Loucy (cell line): ENCODE data around the gene PLEKHO2.
"Not testable (repeated sequence)": the region's sequence is repeated elsewhere in the genome, so short reads cannot be mapped to it uniquely, and the experiment has no call there.

ENCODE experiments used
- H2AFZ ChIP-seq: fragments of 200-600 bp; sonication (generic); 2 replicates; pipeline ENCODE4 v1.6.0; 2016; ENCODE audit warnings: antibody characterized with exemption, mild to moderate bottlenecking, low read length, moderate library complexity
- H3F3A ChIP-seq: fragments of 200-600 bp; 2 replicates; pipeline ENCODE4 v1.6.0; 2016; ENCODE audit warnings: antibody characterized with exemption, low read depth, mild to moderate bottlenecking
- H3K27me3 ChIP-seq: fragments of 200-600 bp; sonication (generic); 2 replicates; pipeline ENCODE4 v1.6.1; 2014; ENCODE audit warnings: low read length, mild to moderate bottlenecking; ENCODE audit not compliant: insufficient read depth, poor library complexity, severe bottlenecking
- H3K36me3 ChIP-seq: fragments of 200-600 bp; sonication (generic); 2 replicates; pipeline ENCODE4 v1.6.1; 2016; ENCODE audit warnings: low read length; ENCODE audit not compliant: insufficient read depth
- H3K4me1 ChIP-seq: fragments of 200-600 bp; sonication (generic); 2 replicates; pipeline ENCODE4 v1.5.1; 2014; ENCODE audit warnings: low read length, mild to moderate bottlenecking; ENCODE audit not compliant: insufficient read depth, poor library complexity, severe bottlenecking
- H3K4me2 ChIP-seq: fragments of 200-600 bp; sonication (generic); 2 replicates; pipeline ENCODE4 v1.6.0; 2014; ENCODE audit warnings: antibody characterized with exemption, low read length, low read depth, mild to moderate bottlenecking; ENCODE audit not compliant: poor library complexity, severe bottlenecking
- H3K4me3 ChIP-seq: fragments of 200-600 bp; sonication (generic); 2 replicates; pipeline ENCODE4 v1.5.1; 2014; ENCODE audit warnings: low read length, mild to moderate bottlenecking, mixed read lengths; ENCODE audit not compliant: poor library complexity, severe bottlenecking
- H3K79me2 ChIP-seq: fragments of 200-600 bp; sonication (generic); 2 replicates; pipeline ENCODE4 v1.6.1; 2014; ENCODE audit warnings: low read length; ENCODE audit not compliant: insufficient read depth
- H3K9ac ChIP-seq: fragments of 200-600 bp; sonication (generic); 2 replicates; pipeline ENCODE4 v1.6.0; 2014; ENCODE audit warnings: mild to moderate bottlenecking, low read depth, low read length, moderate library complexity; ENCODE audit not compliant: poor library complexity, severe bottlenecking
- H3K9me2 ChIP-seq: fragments of 200-600 bp; sonication (generic); replicated peaks from 2 replicates; pipeline ENCODE4 v1.6.1; 2016; ENCODE audit warnings: low read depth, low read length, mixed read lengths
- H3K9me3 ChIP-seq: fragments of 200-600 bp; sonication (generic); 2 replicates; pipeline ENCODE4 v1.6.1; 2014; ENCODE audit warnings: mild to moderate bottlenecking, antibody characterized with exemption, low read length, low read depth; ENCODE audit not compliant: insufficient read depth
- H4K20me1 ChIP-seq: fragments of 200-600 bp; sonication (generic); 2 replicates; pipeline ENCODE4 v1.6.0; 2014; ENCODE audit warnings: antibody characterized with exemption, low read length, mild to moderate bottlenecking; ENCODE audit not compliant: insufficient read depth, poor library complexity, severe bottlenecking
- EZH2phosphoT487 ChIP-seq: fragments of 200-600 bp; IDR thresholded peaks from 2 replicates; pipeline ENCODE4 v1.6.1; 2018; ENCODE audit warnings: antibody characterized with exemption, mild to moderate bottlenecking, moderate library complexity, borderline replicate concordance
- TF ChIP-seq, protein P1 (sequence below): fragments of 200-600 bp; sonication (generic); conservative IDR thresholded peaks from 2 replicates; pipeline ENCODE4 v1.5.1; 2014; ENCODE audit warnings: mild to moderate bottlenecking, antibody characterized with exemption, low read length

The PLEKHO2 gene, protein sequence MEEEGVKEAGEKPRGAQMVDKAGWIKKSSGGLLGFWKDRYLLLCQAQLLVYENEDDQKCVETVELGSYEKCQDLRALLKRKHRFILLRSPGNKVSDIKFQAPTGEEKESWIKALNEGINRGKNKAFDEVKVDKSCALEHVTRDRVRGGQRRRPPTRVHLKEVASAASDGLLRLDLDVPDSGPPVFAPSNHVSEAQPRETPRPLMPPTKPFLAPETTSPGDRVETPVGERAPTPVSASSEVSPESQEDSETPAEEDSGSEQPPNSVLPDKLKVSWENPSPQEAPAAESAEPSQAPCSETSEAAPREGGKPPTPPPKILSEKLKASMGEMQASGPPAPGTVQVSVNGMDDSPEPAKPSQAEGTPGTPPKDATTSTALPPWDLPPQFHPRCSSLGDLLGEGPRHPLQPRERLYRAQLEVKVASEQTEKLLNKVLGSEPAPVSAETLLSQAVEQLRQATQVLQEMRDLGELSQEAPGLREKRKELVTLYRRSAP

DNA sequence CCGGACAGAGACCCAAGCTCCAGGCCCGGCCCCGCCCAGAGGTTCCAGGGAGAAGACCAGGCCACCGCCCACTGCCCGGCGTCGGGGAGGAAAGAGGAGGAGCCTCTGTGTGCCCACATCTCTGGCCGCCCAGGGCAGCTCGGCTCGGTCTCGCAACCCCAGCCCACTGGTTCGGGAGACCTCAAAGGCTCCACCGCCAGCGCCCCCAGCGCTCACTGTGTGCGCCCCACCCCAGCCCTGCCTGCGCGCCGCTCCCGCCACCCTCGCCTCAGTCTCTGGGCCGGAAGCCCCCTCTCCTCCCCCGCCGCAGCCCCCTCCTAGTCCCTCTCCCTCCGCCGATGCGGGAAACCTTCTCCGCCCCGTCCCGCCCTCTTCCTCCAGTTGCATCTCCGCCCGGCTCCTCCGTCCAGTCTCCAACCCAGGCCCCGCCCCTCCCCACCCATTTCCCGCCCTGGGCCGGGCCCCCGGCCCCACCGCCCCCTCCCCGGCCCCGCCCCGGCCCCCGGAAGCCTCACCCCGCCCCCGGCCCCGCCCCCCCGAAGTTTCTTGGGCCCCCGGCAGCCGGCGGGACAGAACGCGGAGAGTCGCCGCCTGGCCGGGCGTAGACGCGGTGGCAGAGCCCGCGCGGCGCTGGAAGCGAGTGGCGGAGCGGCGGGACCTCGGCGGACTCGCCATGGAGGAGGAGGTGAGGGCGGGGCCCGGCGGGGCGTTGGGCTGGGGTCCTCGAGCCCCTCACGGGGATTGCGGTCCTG is at the start of gene PLEKHO2:
Gene PLEKHO2, plus strand, starts transcription at position 572 of the 752 bp plus-strand sequence. Its CDS starts 102 bp downstream, at position 674.
- no peaks in the 10 kb centered on the region for H3K27me3 ChIP-seq
- H3K9ac ChIP-seq, result peak within 1 kb of the TSS; percentile 95
- H3K9me3 ChIP-seq, result no peaks in the 10 kb centered on the region
- H3K36me3 ChIP-seq, result no peaks in the 10 kb centered on the region
- H3K79me2 ChIP-seq, result peaks cover 56% of the 10 kb centered on the region
- H3F3A ChIP-seq, result peaks cover 6% of the 10 kb centered on the region; the same call in 1 of the 2 replicates
- H4K20me1 ChIP-seq, result peaks cover 35% of the 10 kb centered on the region
- peak within 1 kb of the TSS; percentile 99 for H3K4me2 ChIP-seq
- H3K4me1 ChIP-seq, result peaks cover 72% of the 10 kb centered on the region
- H3K9me2 ChIP-seq, result no peaks in the 10 kb centered on the region
- H3K4me3 ChIP-seq, result peak within 1 kb of the TSS; percentile 95
- TF ChIP-seq EZH2phosphoT487, result no peak
- TF ChIP-seq, protein P1, sequence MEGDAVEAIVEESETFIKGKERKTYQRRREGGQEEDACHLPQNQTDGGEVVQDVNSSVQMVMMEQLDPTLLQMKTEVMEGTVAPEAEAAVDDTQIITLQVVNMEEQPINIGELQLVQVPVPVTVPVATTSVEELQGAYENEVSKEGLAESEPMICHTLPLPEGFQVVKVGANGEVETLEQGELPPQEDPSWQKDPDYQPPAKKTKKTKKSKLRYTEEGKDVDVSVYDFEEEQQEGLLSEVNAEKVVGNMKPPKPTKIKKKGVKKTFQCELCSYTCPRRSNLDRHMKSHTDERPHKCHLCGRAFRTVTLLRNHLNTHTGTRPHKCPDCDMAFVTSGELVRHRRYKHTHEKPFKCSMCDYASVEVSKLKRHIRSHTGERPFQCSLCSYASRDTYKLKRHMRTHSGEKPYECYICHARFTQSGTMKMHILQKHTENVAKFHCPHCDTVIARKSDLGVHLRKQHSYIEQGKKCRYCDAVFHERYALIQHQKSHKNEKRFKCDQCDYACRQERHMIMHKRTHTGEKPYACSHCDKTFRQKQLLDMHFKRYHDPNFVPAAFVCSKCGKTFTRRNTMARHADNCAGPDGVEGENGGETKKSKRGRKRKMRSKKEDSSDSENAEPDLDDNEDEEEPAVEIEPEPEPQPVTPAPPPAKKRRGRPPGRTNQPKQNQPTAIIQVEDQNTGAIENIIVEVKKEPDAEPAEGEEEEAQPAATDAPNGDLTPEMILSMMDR, result peak; percentile 43
- H2AFZ ChIP-seq, result peak within 1 kb of the TSS; percentile 80

- Histone ChIP-seq H3K9me2 (no peaks in the 10 kb centered on the region), H3K9me3 (no peaks in the 10 kb centered on the region), H3K4me2 (no peak overlapping the region), H3F3A (no peaks in the 10 kb centered on the region), H3K27me3 (no peaks in the 10 kb centered on the region), H3K4me1 (no peaks in the 10 kb centered on the region), H3K36me3 (no peaks in the 10 kb centered on the region), H3K4me3 (no peak overlapping the region), H4K20me1 (no peaks in the 10 kb centered on the region), H2AFZ (no peak overlapping the region), H3K9ac (no peak overlapping the region), H3K79me2 (no peaks in the 10 kb centered on the region)
- TF ChIP-seq, protein P1, result no peak
- no peak for TF ChIP-seq EZH2phosphoT487
Observed at GRCh38 chr15:64792282-64792681, 49.4 kb upstream of the PLEKHO2 start.

DNA sequence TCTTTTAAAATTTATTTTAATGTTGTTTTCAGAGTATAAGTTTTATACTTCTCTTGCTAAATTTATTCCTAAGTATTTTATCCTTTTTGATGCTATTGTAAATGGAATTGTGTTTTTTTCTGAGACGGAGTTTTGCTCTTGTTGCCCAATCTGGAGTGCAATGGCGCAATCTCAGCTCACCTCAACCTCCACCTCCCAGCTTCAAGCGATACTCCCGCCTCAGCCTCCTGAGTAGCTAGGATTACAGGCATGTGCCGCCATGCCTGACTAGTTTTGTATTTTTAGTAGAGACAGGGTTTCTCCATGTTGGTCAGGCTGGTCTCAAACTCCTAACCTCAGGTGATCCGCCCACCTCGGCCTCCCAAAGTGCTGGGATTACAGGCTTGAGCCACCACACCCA is 46.4 kb upstream of the PLEKHO2 start:
- H4K20me1 ChIP-seq, H3K4me1 ChIP-seq, H3K79me2 ChIP-seq, H3K4me2 ChIP-seq, H3K9me3 ChIP-seq, H3K36me3 ChIP-seq, H2AFZ ChIP-seq, H3K9ac ChIP-seq, H3F3A ChIP-seq, H3K9me2 ChIP-seq, H3K27me3 ChIP-seq, H3K4me3 ChIP-seq: not testable (repeated sequence)

- H3K79me2 ChIP-seq, H2AFZ ChIP-seq, H3K9ac ChIP-seq, H3K4me3 ChIP-seq, H3F3A ChIP-seq, H3K9me2 ChIP-seq, H3K4me2 ChIP-seq, H3K36me3 ChIP-seq, H3K9me3 ChIP-seq, H3K4me1 ChIP-seq, H4K20me1 ChIP-seq, H3K27me3 ChIP-seq: not testable (repeated sequence)
Observed at GRCh38 chr15:64795921-64796320, 45.8 kb upstream of the PLEKHO2 start.

DNA sequence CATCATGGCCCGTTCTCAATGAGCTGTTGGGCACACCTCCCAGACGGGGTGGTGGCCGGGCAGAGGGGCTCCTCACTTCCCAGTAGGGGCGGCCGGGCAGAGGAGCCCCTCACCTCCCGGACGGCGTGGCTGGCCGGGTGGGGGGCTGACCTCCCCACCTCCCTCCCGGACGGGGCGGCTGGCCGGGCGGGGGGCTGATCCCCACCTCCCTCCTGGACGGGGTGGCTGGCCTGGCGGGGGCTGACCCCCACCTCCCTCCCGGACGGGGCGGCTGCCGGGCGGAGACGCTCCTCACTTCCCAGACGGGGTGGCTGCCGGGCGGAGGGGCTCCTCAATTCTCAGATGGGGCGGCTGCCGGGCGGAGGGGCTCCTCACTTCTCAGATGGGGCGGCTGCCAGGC is 42.8 kb upstream of the PLEKHO2 start:
- H4K20me1 ChIP-seq, H3K27me3 ChIP-seq, H3K9me2 ChIP-seq, H3K36me3 ChIP-seq, H3F3A ChIP-seq, H3K9me3 ChIP-seq, H3K79me2 ChIP-seq, H2AFZ ChIP-seq, H3K4me1 ChIP-seq, H3K9ac ChIP-seq, H3K4me2 ChIP-seq, H3K4me3 ChIP-seq: not testable (repeated sequence)
